ENCODE results near the gene NR4A1. TPM values are rescaled to one million over a fixed set of nuclear protein-coding genes. Genes with fewer than 3 reads are reported as not detected.

The NR4A1 gene
- polyA plus RNA-seq, 1 of the 3 experiments (the other 2 are of a cell fraction), result 120 TPM

- POLR2A ChIA-PET, result interaction anchor here (0.6 to 2.5 kb wide), 5 partner anchors 9 to 26 kb away, joined by 3 to 12 read pairs (median 5); partner anchors contain the start of gene TAMALIN
- TF ChIP-seq MAX (IDR thresholded peaks at IDR 0.05; ENCODE audit: low read depth) (no peak), RFX5 (IDR thresholded peaks at IDR 0.05; ENCODE audit: low read length) (no peak), MEF2A (IDR thresholded peaks at IDR 0.05; ENCODE audit: borderline replicate concordance, low read depth) (no peak), USF2 (IDR thresholded peaks at IDR 0.05; ENCODE audit: borderline replicate concordance, low read depth, low read length) (no peak), RAD21 (IDR thresholded peaks at IDR 0.05; ENCODE audit: low read length) (no peak), TAF1 (IDR thresholded peaks at IDR 0.05; ENCODE audit: borderline replicate concordance, low read depth, low read length) (no peak), TEAD4 (IDR thresholded peaks at IDR 0.05; ENCODE audit: borderline replicate concordance, insufficient read depth) (no peak), FOXJ3 (CRISPR knock-in tag; IDR thresholded peaks at IDR 0.05) (no peak), NRF1 (IDR thresholded peaks at IDR 0.05; ENCODE audit: low read depth, low read length) (no peak), EP300 (IDR thresholded peaks at IDR 0.05; ENCODE audit: borderline replicate concordance in 1 of 2, low read depth in 1 of 2, low read length in 1 of 2) (no peak), GABPA (IDR thresholded peaks at IDR 0.05; ENCODE audit: low read depth) (no peak), ELF1 (IDR thresholded peaks at IDR 0.05) (no peak), RCOR1 (IDR thresholded peaks at IDR 0.05; ENCODE audit: low read length) (no peak), MXI1 (IDR thresholded peaks at IDR 0.05; ENCODE audit: low read depth, low read length) (no peak), ZBTB33 (IDR thresholded peaks at IDR 0.05; ENCODE audit: borderline replicate concordance, low read depth) (no peak), FOSL2 (IDR thresholded peaks at IDR 0.05; ENCODE audit: borderline replicate concordance, low read depth) (no peak)
These were observed 27.1 kb upstream of the NR4A1 start for GRCh38 chr12:52023976-52024688.

More at GRCh38 chr12:52023976-52024688, 27.1 kb upstream of the NR4A1 start:
- H3K4me3 ChIP-seq (ENCODE audit: low read depth in 2 of 2, low read length in 1 of 2), result peak overlapping the region; percentile 49 to 66
- no peak for DNase-seq
- peak overlapping the region; percentile 96 for H2AFZ ChIP-seq (ENCODE audit: low read depth)
- H3K9ac ChIP-seq, result peak overlapping the region; percentile 52; the same call in 1 of the 2 replicates
- H3K27me3 ChIP-seq (ENCODE audit: insufficient read depth), result no peaks in the 10 kb centered on the region
- H3K27ac ChIP-seq (ENCODE audit: low read depth in 2 of 2, low read length in 1 of 2), result peak overlapping the region in 1 of 2 experiments; percentile 12; a peak in 1 of 4 replicates
- 39% methylated on average over 12 of the region's 20 CpGs for WGBS (ENCODE audit: low lambda C conversion rate)
- peak overlapping the region; percentile 87 for H3K4me2 ChIP-seq
- no peaks in the 10 kb centered on the region for H4K20me1 ChIP-seq (ENCODE audit: insufficient read depth)
- H3K9me2 ChIP-seq, result no peaks in the 10 kb centered on the region
- H3K79me2 ChIP-seq (ENCODE audit: insufficient read depth), result no peaks in the 10 kb centered on the region
- peaks cover 5 to 23% of the 10 kb centered on the region in 2 experiments; a peak in 1 of 4 replicates for H3K4me1 ChIP-seq (ENCODE audit: control insufficient read depth in 1 of 2, insufficient read depth in 2 of 2, low read depth in 1 of 2, low read length in 1 of 2)
- CTCF ChIA-PET, result interaction anchor here (0.6 to 30.2 kb wide), 29 partner anchors 11 to 1422 kb away, joined by 3 to 949 read pairs (median 7); partner anchors contain the start of genes ACVR1B, ANKRD33, ATG101 and NR4A1
- H3F3A ChIP-seq (replicated peaks; ENCODE audit: insufficient read depth), result no peaks in the 10 kb centered on the region
- no peaks in the 10 kb centered on the region for H3K36me3 ChIP-seq (replicated peaks in 1 of 2; ENCODE audit: control insufficient read depth in 1 of 2, insufficient read depth in 2 of 2, low read length in 1 of 2)
- H3K9me3 ChIP-seq, result no peaks in the 10 kb centered on the region

Data from SK-N-SH (cell line).